Sigmoid colon (tissue), 7 donors: ENCODE data around the gene TMEM233. TPM values are rescaled to one million over a fixed set of nuclear protein-coding genes. Genes with fewer than 3 reads are reported as not detected.

ENCODE experiments used
- DNase-seq: peaks from one replicate; pipeline ENCODE4 v3.0.0-alpha.2; 2019
- H3K27ac ChIP-seq, 4 donors: fragments of 200-600 bp; sonication (generic); one replicate each; pipeline ENCODE4 v1.5.1; 2016 to 2019; ENCODE audit warnings: mild to moderate bottlenecking in 1 of 4
- H3K27me3 ChIP-seq, 3 donors: fragments of 200-600 bp; sonication (generic); one replicate each; pipeline ENCODE4 v1.5.1; 2019; ENCODE audit warnings: mild to moderate bottlenecking in 1 of 3
- H3K36me3 ChIP-seq, 4 donors: fragments of 200-600 bp; sonication (generic); one replicate each; pipeline ENCODE4 v1.5.1; 2016 to 2019
- H3K4me1 ChIP-seq, 4 donors: fragments of 200-600 bp; sonication (generic); one replicate each; pipeline ENCODE4 v1.5.1; 2017 to 2019
- H3K4me3 ChIP-seq, 4 donors: fragments of 200-600 bp; sonication (generic); one replicate each; pipeline ENCODE4 v1.5.1; 2017 to 2019; ENCODE audit warnings: mild to moderate bottlenecking in 2 of 4, moderate library complexity in 1 of 4
- H3K9me3 ChIP-seq, 4 donors: fragments of 200-600 bp in 3 of 4; sonication (generic) in 3 of 4; one replicate each; pipeline versions ENCODE4 v1.5.1 to v1.6.1; 2013 to 2019
- EP300 ChIP-seq, 4 donors: sonication (generic); formaldehyde crosslinking; IDR thresholded peaks; one replicate each; pipeline ENCODE4 v1.6.1; 2017; ENCODE audit warnings: antibody characterized with exemption in 4 of 4
- POLR2A ChIP-seq, 2 donors: fragments of 450-650 bp; IDR thresholded peaks; one replicate each; pipeline ENCODE4 v1.6.1; 2016; ENCODE audit warnings: antibody characterized with exemption in 2 of 2, mild to moderate bottlenecking in 2 of 2, moderate library complexity in 2 of 2
- POLR2AphosphoS5 ChIP-seq, 4 donors: sonication (generic); formaldehyde crosslinking; IDR thresholded peaks; one replicate each; pipeline ENCODE4 v1.6.1; 2017; ENCODE audit warnings: antibody characterized with exemption in 4 of 4
- WGBS, 2 donors: extraction: QIAGEN DNeasy Blood & Tissue Kit; methylation state at CpG; one replicate each; pipeline ENCODE4 v1.1.7; 2013; 5-methylcytosine and 5-hydroxymethylcytosine counted together
- intact Hi-C: fragments of 100-400 bp; cut with DNase I; formaldehyde crosslinking; loops from one replicate; pipeline ENCODE4 v1.15.1; 2023
- polyA plus RNA-seq, 3 donors: library from polyadenylated mRNA; stranded (reverse); fragments of 200-250 nt; gene quantifications; one replicate each; pipeline ENCODE4 v1.2.3, GENCODE V29; 2013
- total RNA-seq, 4 donors: library from RNA; depleted of rRNA; stranded (reverse); fragments of >200 nt; gene quantifications; one replicate each; pipeline ENCODE4 v1.1.0, GENCODE V29; 2016
- TF ChIP-seq, protein P1 (sequence below), 4 experiments: fragments of 450-650 bp in 3 of 4; fragments of 200-600 bp in 1 of 4; IDR thresholded peaks; one replicate each; pipeline ENCODE4 v1.5.1; 2016 to 2019; ENCODE audit warnings: antibody characterized with exemption in 4 of 4, mild to moderate bottlenecking in 3 of 4, moderate library complexity in 2 of 4
- donor health status: healthy with polysubstance abuse.
- donor health status: Bipolar disorder and iron deficiency.
- donor health status: healthy.

TMEM233 gene
- total and polyA plus RNA-seq, 7 donors: 0.10 TPM; not detected in 6

DNA sequence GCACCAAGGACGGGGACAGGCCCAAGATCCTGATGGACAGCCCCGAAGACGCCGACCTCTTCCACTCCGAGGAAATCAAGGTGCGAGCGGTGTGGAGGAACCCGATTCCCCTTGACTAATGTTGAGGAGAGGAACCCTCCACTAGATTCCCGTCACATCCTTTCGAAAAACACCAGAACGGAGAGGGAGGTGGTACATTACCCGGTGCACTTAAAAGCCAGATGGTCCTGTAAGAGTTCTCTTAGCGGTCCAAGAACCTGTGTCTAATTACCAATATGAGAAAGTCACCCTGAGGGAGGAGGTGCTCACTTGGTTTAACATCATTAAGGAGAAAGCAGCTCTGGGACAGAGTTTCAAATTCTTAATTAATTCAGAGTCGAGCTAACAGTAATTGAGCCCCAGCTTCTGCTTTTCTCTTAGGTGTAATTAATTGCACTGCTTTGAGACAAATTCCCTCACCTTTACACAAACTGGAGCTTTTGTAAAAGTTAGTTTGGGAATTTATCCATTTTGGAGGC, 74.8 kb downstream of the TMEM233 start:
- intact Hi-C loops: loop anchor here (5.0 kb wide), 1 partner anchor 1291 kb away; the partner anchor contains the start of gene SUDS3
- WGBS, 2 donors: 2 to 4% methylated on average over 14 of the region's 14 CpGs

DNA sequence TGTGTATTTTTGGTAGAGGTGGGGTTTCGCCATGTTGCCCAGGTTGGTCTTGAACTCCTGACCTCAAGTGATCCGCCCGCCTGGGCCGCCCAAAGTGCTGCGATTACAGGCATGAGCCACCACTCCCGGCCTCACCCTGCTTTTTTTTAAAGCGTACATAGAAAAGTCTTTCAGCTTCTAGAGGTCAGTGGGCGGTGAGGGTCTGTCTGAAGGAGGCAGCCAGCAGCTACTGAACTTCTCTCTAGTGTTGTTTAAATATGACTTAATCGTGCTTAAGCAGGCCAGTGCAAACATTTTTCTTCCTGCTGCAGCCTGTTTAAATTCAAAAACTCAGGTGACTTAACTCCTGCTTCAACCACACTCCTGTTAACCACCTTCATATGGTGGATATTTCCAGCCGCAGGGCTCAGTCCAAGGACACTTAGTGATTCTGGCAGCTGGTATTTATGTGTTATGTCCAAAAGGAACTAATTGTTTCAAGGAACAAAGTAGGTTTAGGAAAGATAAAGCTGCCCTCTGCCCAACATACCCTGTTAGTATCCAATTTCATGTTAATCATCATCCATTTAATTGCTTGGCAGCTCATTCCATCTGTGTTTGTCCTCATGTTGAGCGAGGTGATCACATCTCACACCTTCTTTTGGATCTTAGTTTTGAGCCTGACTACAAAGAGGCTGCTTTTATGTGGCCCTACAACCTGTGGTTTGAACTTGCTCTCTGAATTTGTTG, 76.3 kb downstream of the TMEM233 start:
- intact Hi-C loops: loop anchor here (5.0 kb wide), 1 partner anchor 1293 kb away; the partner anchor contains the start of gene SUDS3
- H3K36me3 ChIP-seq: peaks cover 18 to 38% (median 21%) of the 10 kb centered on the region in 4 donors
- 13 to 60% methylated on average over 11 of the region's 11 CpGs for whole genome bisulfite sequencing, 2 donors
- H3K4me1 ChIP-seq: peaks cover 0 to 26% (median 20%) of the 10 kb centered on the region in 4 donors
- no peak for TF ChIP-seq POLR2AphosphoS5 (IDR thresholded peaks at IDR 0.05)
- TF ChIP-seq, protein P1, sequence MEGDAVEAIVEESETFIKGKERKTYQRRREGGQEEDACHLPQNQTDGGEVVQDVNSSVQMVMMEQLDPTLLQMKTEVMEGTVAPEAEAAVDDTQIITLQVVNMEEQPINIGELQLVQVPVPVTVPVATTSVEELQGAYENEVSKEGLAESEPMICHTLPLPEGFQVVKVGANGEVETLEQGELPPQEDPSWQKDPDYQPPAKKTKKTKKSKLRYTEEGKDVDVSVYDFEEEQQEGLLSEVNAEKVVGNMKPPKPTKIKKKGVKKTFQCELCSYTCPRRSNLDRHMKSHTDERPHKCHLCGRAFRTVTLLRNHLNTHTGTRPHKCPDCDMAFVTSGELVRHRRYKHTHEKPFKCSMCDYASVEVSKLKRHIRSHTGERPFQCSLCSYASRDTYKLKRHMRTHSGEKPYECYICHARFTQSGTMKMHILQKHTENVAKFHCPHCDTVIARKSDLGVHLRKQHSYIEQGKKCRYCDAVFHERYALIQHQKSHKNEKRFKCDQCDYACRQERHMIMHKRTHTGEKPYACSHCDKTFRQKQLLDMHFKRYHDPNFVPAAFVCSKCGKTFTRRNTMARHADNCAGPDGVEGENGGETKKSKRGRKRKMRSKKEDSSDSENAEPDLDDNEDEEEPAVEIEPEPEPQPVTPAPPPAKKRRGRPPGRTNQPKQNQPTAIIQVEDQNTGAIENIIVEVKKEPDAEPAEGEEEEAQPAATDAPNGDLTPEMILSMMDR (IDR thresholded peaks at IDR 0.05): no peak
- TF ChIP-seq POLR2A (IDR thresholded peaks at IDR 0.05): no peak
- no peak for TF ChIP-seq EP300 (IDR thresholded peaks at IDR 0.05)
- no peaks in the 10 kb centered on the region for H3K27me3 ChIP-seq
- peak overlapping the region in 3 of 4 donors; percentile 7 to 40 (median 35) for H3K27ac ChIP-seq
- no peaks in the 10 kb centered on the region for H3K9me3 ChIP-seq
- no peak overlapping the region for H3K4me3 ChIP-seq
- no peak for DNase-seq

More for the DNA sequence above, 74.8 kb downstream of the TMEM233 start:
- H3K9me3 ChIP-seq: no peaks in the 10 kb centered on the region
- peak overlapping the region; percentile 89 to 96 (median 94) for H3K27ac ChIP-seq
- H3K4me1 ChIP-seq: peaks cover 0 to 26% (median 20%) of the 10 kb centered on the region in 4 donors
- DNase-seq: no peak
- no peak for TF ChIP-seq EP300 (IDR thresholded peaks at IDR 0.05)
- TF ChIP-seq, protein P1 (IDR thresholded peaks at IDR 0.05): no peak
- TF ChIP-seq POLR2A (IDR thresholded peaks at IDR 0.05): no peak
- TF ChIP-seq POLR2AphosphoS5 (IDR thresholded peaks at IDR 0.05): no peak
- peaks cover 9 to 23% (median 12%) of the 10 kb centered on the region in 4 donors for H3K36me3 ChIP-seq
- no peaks in the 10 kb centered on the region for H3K27me3 ChIP-seq
- peak overlapping the region; percentile 78 to 88 (median 82) for H3K4me3 ChIP-seq

DNA sequence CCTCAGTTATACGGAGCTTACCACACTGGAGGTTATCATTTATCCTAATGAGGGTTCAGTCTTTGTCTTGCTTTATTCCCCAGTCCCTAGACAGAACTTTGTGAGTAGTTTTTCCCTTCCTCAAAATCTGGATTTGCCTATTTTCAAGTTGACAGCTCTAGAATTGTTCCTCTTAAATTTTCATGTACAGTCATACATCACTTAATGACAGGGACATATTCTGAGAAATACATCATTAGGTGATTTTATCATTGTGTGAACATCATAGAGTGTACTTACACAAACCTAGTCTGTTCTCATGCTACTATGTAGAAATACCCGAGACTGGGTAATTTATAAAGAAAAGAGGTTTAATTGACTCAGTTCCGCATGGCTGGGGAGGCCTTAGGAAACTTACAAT, 77.5 kb downstream of the TMEM233 start:
- Histone ChIP-seq H3K27ac (no peak overlapping the region), H3K36me3 (peaks cover 18 to 50% (median 31%) of the 10 kb centered on the region in 4 donors), H3K4me3 (no peak overlapping the region), H3K4me1 (peaks cover 0 to 26% (median 20%) of the 10 kb centered on the region in 4 donors), H3K27me3 (no peaks in the 10 kb centered on the region), H3K9me3 (no peaks in the 10 kb centered on the region)
- TF ChIP-seq EP300 (IDR thresholded peaks at IDR 0.05): no peak
- TF ChIP-seq POLR2A (IDR thresholded peaks at IDR 0.05): no peak
- TF ChIP-seq, protein P1 (IDR thresholded peaks at IDR 0.05): no peak
- no peak for TF ChIP-seq POLR2AphosphoS5 (IDR thresholded peaks at IDR 0.05)
- no peak for DNase-seq
- 35 to 67% methylated on average over 3 of the region's 3 CpGs for WGBS, 2 donors
- intact Hi-C loops: no loop called here

DNA sequence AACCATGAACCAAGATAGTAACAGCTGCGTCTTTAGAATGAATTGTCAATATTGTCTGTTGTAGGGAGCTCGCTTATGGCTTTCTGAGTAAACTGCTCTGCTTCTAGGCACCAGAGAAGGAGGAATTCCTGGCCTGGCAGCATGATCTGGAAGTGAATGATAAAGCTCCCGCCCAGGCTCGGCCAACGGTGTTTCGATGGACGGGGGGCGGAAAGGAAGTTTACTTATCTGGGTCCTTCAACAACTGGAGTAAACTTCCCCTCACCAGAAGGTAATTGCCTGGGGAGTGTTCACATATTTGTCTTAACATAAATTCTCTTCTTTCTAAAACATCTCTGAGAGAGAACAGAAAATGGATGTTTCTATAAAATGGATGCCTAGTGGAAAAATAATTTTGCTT, 78.6 kb downstream of the TMEM233 start:
- WGBS, 2 donors: 16 to 66% methylated on average over 8 of the region's 8 CpGs
- H3K36me3 ChIP-seq: peaks cover 27 to 61% (median 41%) of the 10 kb centered on the region in 4 donors
- peak overlapping the region in 1 of 4 donors; percentile 52 for H3K27ac ChIP-seq

More for the DNA sequence above, 78.6 kb downstream of the TMEM233 start:
- TF ChIP-seq, protein P1 (IDR thresholded peaks at IDR 0.05): no peak
- TF ChIP-seq EP300 (IDR thresholded peaks at IDR 0.05) (no peak), POLR2AphosphoS5 (IDR thresholded peaks at IDR 0.05) (no peak), POLR2A (IDR thresholded peaks at IDR 0.05) (no peak)
- Histone ChIP-seq H3K4me1 (peaks cover 0 to 19% (median 15%) of the 10 kb centered on the region in 4 donors), H3K27me3 (no peaks in the 10 kb centered on the region), H3K4me3 (no peak overlapping the region), H3K9me3 (no peaks in the 10 kb centered on the region)
- intact Hi-C loops: no loop called here
- no peak for DNase-seq
